Spleen (tissue), 11 donors: ENCODE measurements around the gene PRRC1. TPM values are rescaled to one million over a fixed set of nuclear protein-coding genes. Genes with fewer than 3 reads are reported as not detected.

ENCODE experiments used
- DNase-seq: peaks from one replicate; pipeline ENCODE4 v3.0.0-alpha.2; 2020
- H3K27ac ChIP-seq, 8 donors: fragments of 200-600 bp; sonication (generic) in 7 of 8; 1 replicate in 4 of 8; 2 replicates in 4 of 8; pipeline versions ENCODE4 v1.5.0 to v1.8.0; 2016 to 2021; ENCODE audit warnings: inconsistent platforms in 4 of 8, mild to moderate bottlenecking in 4 of 8, moderate library complexity in 1 of 8
- H3K27me3 ChIP-seq, 7 donors: fragments of 200-600 bp; sonication (generic) in 6 of 7; replicated peaks in 1 of 7; 1 replicate in 4 of 7; 2 replicates in 3 of 7; pipeline versions ENCODE4 v1.5.0 to v1.8.0; 2016 to 2021; ENCODE audit warnings: inconsistent platforms in 3 of 7, mild to moderate bottlenecking in 1 of 7
- H3K36me3 ChIP-seq, 6 donors: fragments of 200-600 bp; sonication (generic) in 5 of 6; 1 replicate in 4 of 6; 2 replicates in 2 of 6; pipeline versions ENCODE4 v1.5.0 to v1.8.0; 2016 to 2021; ENCODE audit warnings: inconsistent platforms in 2 of 6
- H3K4me1 ChIP-seq, 6 donors: fragments of 200-600 bp; sonication (generic) in 5 of 6; 1 replicate in 3 of 6; 2 replicates in 3 of 6; pipeline versions ENCODE4 v1.5.0 to v1.8.0; 2016 to 2021; ENCODE audit warnings: inconsistent platforms in 3 of 6
- H3K4me3 ChIP-seq, 8 donors: fragments of 200-600 bp; sonication (generic) in 7 of 8; 1 replicate in 4 of 8; 2 replicates in 4 of 8; pipeline versions ENCODE4 v1.5.0 to v1.8.0; 2016 to 2021; ENCODE audit warnings: inconsistent platforms in 4 of 8, mild to moderate bottlenecking in 4 of 8, moderate library complexity in 2 of 8
- H3K9me3 ChIP-seq, 8 donors: fragments of 200-600 bp; sonication (generic) in 7 of 8; 1 replicate in 4 of 8; 2 replicates in 4 of 8; pipeline versions ENCODE4 v1.5.0 to v1.8.0; 2016 to 2021; ENCODE audit warnings: inconsistent platforms in 4 of 8
- POLR2A ChIP-seq, 3 donors: fragments of 450-650 bp; IDR thresholded peaks; one replicate each; pipeline ENCODE4 v1.5.1; 2017; ENCODE audit warnings: antibody characterized with exemption in 3 of 3, mild to moderate bottlenecking in 1 of 3
- POLR2AphosphoS5 ChIP-seq, 3 donors: sonication (generic); formaldehyde crosslinking; IDR thresholded peaks; one replicate each; pipeline ENCODE4 v1.5.1; 2017; ENCODE audit warnings: antibody characterized with exemption in 3 of 3
- WGBS, 5 donors: extraction: QIAGEN DNeasy Blood & Tissue Kit in 3 of 5; methylation state at CpG; one replicate each; pipeline versions ENCODE4 v1.1.5 to v1.1.7; 2013 to 2018; 5-methylcytosine and 5-hydroxymethylcytosine counted together
- intact Hi-C: fragments of 100-400 bp; cut with DNase I; formaldehyde crosslinking; loops from one replicate; pipeline ENCODE4 v1.15.0; 2023; ENCODE audit warnings: low total_unique reads
- polyA plus RNA-seq, 3 donors: library from polyadenylated mRNA; stranded (reverse); fragments of 200-250 nt; gene quantifications; one replicate each; pipeline ENCODE4 v1.2.1, GENCODE V29; 2013
- total RNA-seq, 7 donors: library from RNA; depleted of rRNA in 3 of 7; stranded (reverse); fragments of >200 nt in 3 of 7; fragmentation: NEBNext Ultra II Directional in 4 of 7; extraction: Animal tissue kit (Norgen Biotek cat#: 25700) in 4 of 7; gene quantifications; one replicate each; pipeline versions ENCODE4 v1.1.0 to v1.2.1, GENCODE V29; 2016 to 2021
- TF ChIP-seq, protein P1 (sequence below), 11 experiments: fragments of 200-600 bp in 7 of 11; fragments of 450-650 bp in 4 of 11; sonication (generic) in 4 of 11; IDR thresholded peaks in 8 of 11; conservative IDR thresholded peaks in 3 of 11; 1 replicate in 7 of 11; 2 replicates in 4 of 11; pipeline versions ENCODE4 v1.4.0 to v1.8.0; 2016 to 2021; ENCODE audit warnings: antibody characterized with exemption in 11 of 11, inconsistent platforms in 4 of 11, mild to moderate bottlenecking in 1 of 11
- donor health status: healthy with polysubstance abuse.
- donor health status: DM: no; HTN: no; CAD: no; lungs with moderate emphysema.
- donor health status: DM: no; HTN: no; CAD: no.
- donor health status: Bipolar disorder and iron deficiency.
- donor health status: healthy.
- donor health status: DM: no; HTN: no; CAD: no.
- donor health status: DM: yes; HTN: yes; CAD: no.

The PRRC1 gene
- total and polyA plus RNA-seq, 10 donors = 11.9 to 45.9 (median 38.5) TPM

DNA sequence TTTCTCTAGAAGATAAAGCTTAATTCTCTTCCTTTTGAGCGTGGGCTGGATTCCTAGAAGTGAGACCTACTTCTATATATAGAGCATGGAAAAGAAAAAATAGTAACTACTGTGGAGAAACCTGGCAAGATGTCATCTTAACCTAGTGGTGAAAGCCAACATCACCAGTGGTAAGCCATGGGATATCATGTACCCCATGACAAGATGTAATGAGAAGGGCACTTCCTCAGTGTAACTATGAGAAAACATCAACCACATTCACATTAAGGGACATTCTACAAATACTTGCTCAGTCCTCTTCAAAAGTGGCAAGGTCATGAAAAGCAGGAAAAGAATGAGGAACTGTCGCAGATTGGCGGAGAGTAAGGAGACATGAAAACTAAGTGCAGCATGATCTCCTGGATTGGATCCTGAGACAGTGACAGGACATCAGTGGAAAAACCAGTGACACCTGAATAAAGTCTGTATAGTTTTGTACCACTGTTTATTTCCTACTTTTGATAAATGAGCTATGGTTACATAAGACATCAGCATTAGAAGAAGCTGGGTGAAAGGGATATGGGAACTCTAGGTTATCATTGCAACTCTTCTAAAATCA, 65.4 kb downstream of the PRRC1 start:
- intact Hi-C loops = no loop called here
- 40 to 70% (median 53%) methylated on average over 3 of the region's 3 CpGs for WGBS, 5 donors
- TF ChIP-seq POLR2A (IDR thresholded peaks at IDR 0.05) = no peak
- no peak overlapping the region for H3K27ac ChIP-seq
- DNase-seq = no peak
- H3K4me1 ChIP-seq = no peaks in the 10 kb centered on the region
- H3K36me3 ChIP-seq = no peaks in the 10 kb centered on the region
- H3K4me3 ChIP-seq = no peak overlapping the region
- H3K9me3 ChIP-seq = no peaks in the 10 kb centered on the region
- H3K27me3 ChIP-seq = no peaks in the 10 kb centered on the region

DNA sequence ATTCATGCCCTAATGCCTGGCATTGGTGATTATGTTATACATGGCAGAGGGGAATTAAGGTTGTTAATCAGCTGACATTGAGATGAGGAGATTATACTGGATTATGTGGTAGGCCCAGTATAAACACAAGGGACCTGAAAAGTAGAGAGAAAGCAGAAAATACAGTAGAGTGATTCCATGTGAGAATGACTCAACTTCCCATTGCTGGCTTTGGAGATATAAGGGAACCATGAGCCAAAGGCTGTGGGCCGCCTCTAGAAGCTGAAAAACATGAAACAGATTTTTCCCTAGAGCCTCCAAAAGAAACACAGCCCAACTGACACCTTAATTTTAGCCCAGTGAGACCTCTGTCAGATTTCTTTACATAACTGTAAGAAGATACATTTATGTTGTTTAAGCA, 66.4 kb downstream of the PRRC1 start:
- Histone ChIP-seq H3K27ac (no peak overlapping the region), H3K9me3 (no peaks in the 10 kb centered on the region), H3K36me3 (no peaks in the 10 kb centered on the region), H3K27me3 (no peaks in the 10 kb centered on the region), H3K4me3 (no peak overlapping the region), H3K4me1 (no peaks in the 10 kb centered on the region)
- no peak for TF ChIP-seq POLR2AphosphoS5 (IDR thresholded peaks at IDR 0.05)
- TF ChIP-seq, protein P1, sequence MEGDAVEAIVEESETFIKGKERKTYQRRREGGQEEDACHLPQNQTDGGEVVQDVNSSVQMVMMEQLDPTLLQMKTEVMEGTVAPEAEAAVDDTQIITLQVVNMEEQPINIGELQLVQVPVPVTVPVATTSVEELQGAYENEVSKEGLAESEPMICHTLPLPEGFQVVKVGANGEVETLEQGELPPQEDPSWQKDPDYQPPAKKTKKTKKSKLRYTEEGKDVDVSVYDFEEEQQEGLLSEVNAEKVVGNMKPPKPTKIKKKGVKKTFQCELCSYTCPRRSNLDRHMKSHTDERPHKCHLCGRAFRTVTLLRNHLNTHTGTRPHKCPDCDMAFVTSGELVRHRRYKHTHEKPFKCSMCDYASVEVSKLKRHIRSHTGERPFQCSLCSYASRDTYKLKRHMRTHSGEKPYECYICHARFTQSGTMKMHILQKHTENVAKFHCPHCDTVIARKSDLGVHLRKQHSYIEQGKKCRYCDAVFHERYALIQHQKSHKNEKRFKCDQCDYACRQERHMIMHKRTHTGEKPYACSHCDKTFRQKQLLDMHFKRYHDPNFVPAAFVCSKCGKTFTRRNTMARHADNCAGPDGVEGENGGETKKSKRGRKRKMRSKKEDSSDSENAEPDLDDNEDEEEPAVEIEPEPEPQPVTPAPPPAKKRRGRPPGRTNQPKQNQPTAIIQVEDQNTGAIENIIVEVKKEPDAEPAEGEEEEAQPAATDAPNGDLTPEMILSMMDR (IDR thresholded peaks at IDR 0.05 in 8 of 11, conservative IDR thresholded peaks at IDR 0.05 in 3 of 11) = no peak
- no peak for TF ChIP-seq POLR2A (IDR thresholded peaks at IDR 0.05)
- WGBS, 5 donors = 73 to 90% (median 88%) methylated on average over 1 of the region's 1 CpG
- DNase-seq = no peak
- intact Hi-C loops = no loop called here

DNA sequence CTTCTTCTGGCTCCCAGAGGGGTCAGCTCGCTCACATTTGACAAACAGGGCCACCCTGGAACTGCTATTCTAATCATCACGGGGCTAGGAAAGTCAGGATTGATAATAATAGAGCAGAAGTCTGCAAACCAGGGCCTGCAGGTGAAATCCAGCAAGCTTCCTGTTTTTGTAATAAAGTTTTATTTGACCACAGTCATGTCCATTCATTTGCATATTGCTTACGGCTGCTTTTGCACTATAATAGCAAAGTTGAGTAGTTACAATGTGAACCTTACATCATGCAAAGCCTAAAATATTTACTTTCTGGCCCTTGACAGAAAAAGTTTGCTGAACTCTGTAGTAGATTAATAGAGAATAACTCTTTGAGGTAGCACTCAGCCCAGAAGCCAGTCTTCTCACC, 68.2 kb downstream of the PRRC1 start:
- DNase-seq = no peak
- Histone ChIP-seq H3K27me3 (no peaks in the 10 kb centered on the region), H3K4me1 (no peaks in the 10 kb centered on the region), H3K4me3 (no peak overlapping the region), H3K9me3 (no peaks in the 10 kb centered on the region), H3K27ac (no peak overlapping the region), H3K36me3 (no peaks in the 10 kb centered on the region)
- TF ChIP-seq POLR2A (IDR thresholded peaks at IDR 0.05) (no peak), POLR2AphosphoS5 (IDR thresholded peaks at IDR 0.05) (no peak)
- TF ChIP-seq, protein P1 (IDR thresholded peaks at IDR 0.05 in 8 of 11, conservative IDR thresholded peaks at IDR 0.05 in 3 of 11) = no peak
- intact Hi-C loops = no loop called here
- 48 to 60% (median 53%) methylated on average over 3 of the region's 3 CpGs for WGBS, 5 donors

DNA sequence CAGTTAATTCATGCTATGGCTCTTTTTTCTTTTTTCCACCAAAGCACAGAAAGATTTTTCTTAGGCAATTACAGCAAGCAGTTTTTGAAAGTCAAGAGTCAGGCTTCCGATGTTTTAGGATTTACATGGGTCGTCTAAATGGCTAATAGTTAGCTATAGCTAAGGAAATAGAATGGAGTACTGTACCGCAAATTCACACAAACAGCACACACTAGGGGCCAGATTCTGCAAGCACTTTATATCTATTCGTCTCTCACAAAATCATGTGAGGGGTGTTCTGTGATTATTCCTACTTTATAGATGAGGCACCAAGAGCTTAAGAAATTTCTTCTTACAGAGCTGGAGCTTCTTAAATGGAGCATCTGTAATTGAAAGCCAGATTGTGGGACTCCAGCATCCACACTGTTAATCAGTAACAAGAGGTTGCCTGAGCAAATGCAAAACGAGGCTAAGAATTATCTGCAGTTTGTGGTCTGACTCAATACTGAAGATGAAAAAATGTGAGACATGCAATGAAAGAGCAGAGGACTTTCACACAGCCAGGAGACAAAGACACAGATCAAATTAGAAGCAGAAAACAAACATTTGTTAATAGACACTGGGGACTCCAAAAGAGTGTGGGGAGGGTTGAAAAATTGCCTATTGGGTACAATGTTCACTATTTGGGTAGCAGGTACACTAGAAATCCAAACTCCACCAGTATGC, 68.8 kb downstream of the PRRC1 start:
- no peak for DNase-seq
- Histone ChIP-seq H3K27me3 (no peaks in the 10 kb centered on the region), H3K27ac (no peak overlapping the region), H3K36me3 (no peaks in the 10 kb centered on the region), H3K4me1 (no peaks in the 10 kb centered on the region), H3K4me3 (no peak overlapping the region), H3K9me3 (no peaks in the 10 kb centered on the region)
- WGBS, 5 donors = 74 to 80% (median 79%) methylated on average over 5 of the region's 5 CpGs
- TF ChIP-seq POLR2A (IDR thresholded peaks at IDR 0.05) = no peak
- intact Hi-C loops = no loop called here

DNA sequence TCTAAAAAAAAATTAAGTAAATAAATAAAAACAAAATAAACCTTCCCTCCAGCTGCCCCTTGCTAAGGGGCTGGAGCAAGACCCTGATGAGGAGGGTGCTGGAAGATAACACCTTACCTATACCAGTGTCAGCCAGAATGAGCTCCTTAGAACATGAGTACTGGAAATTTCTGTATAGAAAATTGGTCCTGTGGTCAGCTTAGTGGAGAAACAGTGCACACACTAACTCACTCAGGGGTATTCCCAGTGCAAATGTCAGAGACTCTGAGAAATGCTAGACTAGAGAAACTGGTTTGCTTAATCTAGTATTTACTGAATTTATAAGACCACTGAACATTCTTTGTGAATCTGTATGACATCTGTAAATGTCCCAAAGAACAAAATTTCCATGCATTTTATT, 69.4 kb downstream of the PRRC1 start:
- TF ChIP-seq, protein P1 (IDR thresholded peaks at IDR 0.05 in 8 of 11, conservative IDR thresholded peaks at IDR 0.05 in 3 of 11) = no peak
- no peak for TF ChIP-seq POLR2AphosphoS5 (IDR thresholded peaks at IDR 0.05)
- no peak for TF ChIP-seq POLR2A (IDR thresholded peaks at IDR 0.05)
- Histone ChIP-seq H3K4me1 (no peaks in the 10 kb centered on the region), H3K36me3 (no peaks in the 10 kb centered on the region), H3K27ac (no peak overlapping the region), H3K4me3 (no peak overlapping the region), H3K27me3 (no peaks in the 10 kb centered on the region), H3K9me3 (no peaks in the 10 kb centered on the region)
- no peak for DNase-seq
- intact Hi-C loops = no loop called here
